DND-41 (cell line): ENCODE measurements around the gene CD2AP.

Experiments
- ATAC-seq: fragments of 200-7000 bp; cut with Tn5 transposase; 3 replicates; pipeline ENCODE4 v1.9.1; 2021; ENCODE audit warnings: low read depth; ENCODE audit not compliant: insufficient read depth
- DNase-seq: peaks from one replicate; pipeline ENCODE4 v3.0.0-alpha.2; 2020
- H2AFZ ChIP-seq: 2 replicates; pipeline ENCODE4 v1.6.0; 2012; ENCODE audit warnings: low read depth, low read length
- H3K27ac ChIP-seq: 2 replicates; pipeline ENCODE4 v1.5.1; 2012; ENCODE audit warnings: low read length, inconsistent platforms
- H3K27me3 ChIP-seq: fragments of 200-600 bp; sonication (generic); 2 replicates; pipeline ENCODE4 v1.6.0; 2012; ENCODE audit warnings: low read length, mild to moderate bottlenecking, inconsistent platforms; ENCODE audit not compliant: insufficient read depth, poor library complexity
- H3K36me3 ChIP-seq: 2 replicates; pipeline ENCODE4 v1.5.1; 2012; ENCODE audit warnings: low read length, inconsistent platforms; ENCODE audit not compliant: insufficient read depth
- H3K4me1 ChIP-seq: 2 replicates; pipeline ENCODE4 v1.5.1; 2012; ENCODE audit warnings: mild to moderate bottlenecking, low read length; ENCODE audit not compliant: insufficient read depth
- H3K4me2 ChIP-seq: 2 replicates; pipeline ENCODE4 v1.6.0; 2012; ENCODE audit warnings: mild to moderate bottlenecking, moderate library complexity, low read length, inconsistent platforms; ENCODE audit not compliant: insufficient read depth
- H3K4me3 ChIP-seq, 2 experiments: fragments of 200-600 bp in 1 of 2; shearing (Covaris generic) in 1 of 2; 2 replicates each; pipeline ENCODE4 v1.5.1; 2012 to 2016; ENCODE audit warnings: inconsistent platforms in 2 of 2, low read length in 2 of 2, mild to moderate bottlenecking in 2 of 2, low read depth in 1 of 2, moderate library complexity in 1 of 2
- H3K79me2 ChIP-seq: 2 replicates; pipeline ENCODE4 v1.6.0; 2012; ENCODE audit warnings: low read length, inconsistent platforms; ENCODE audit not compliant: insufficient read depth
- H3K9ac ChIP-seq: 2 replicates; pipeline ENCODE4 v1.6.0; 2012; ENCODE audit warnings: low read depth, mild to moderate bottlenecking, inconsistent platforms, low read length, moderate library complexity
- H3K9me3 ChIP-seq: 2 replicates; pipeline ENCODE4 v1.5.1; 2012; ENCODE audit warnings: low read length, moderate library complexity, mild to moderate bottlenecking, inconsistent platforms; ENCODE audit not compliant: insufficient read depth, severe bottlenecking
- H4K20me1 ChIP-seq: 2 replicates; pipeline ENCODE4 v1.6.0; 2012; ENCODE audit warnings: low read length; ENCODE audit not compliant: insufficient read depth
- CTCF ChIP-seq: IDR thresholded peaks from 2 replicates; pipeline ENCODE4 v1.5.1; 2012; ENCODE audit warnings: borderline replicate concordance, low read length, moderate library complexity, mild to moderate bottlenecking; ENCODE audit not compliant: poor library complexity, severe bottlenecking; ENCODE audit errors: extremely low read depth
- EZH2 ChIP-seq: IDR thresholded peaks from 3 replicates; pipeline ENCODE4 v1.6.1; 2012; ENCODE audit warnings: borderline replicate concordance, low read depth, mild to moderate bottlenecking, moderate library complexity, low read length, inconsistent platforms; ENCODE audit not compliant: severe bottlenecking

CD2AP gene

GRCh38 chr6:47446669-47447330 lies 30.8 kb upstream of the CD2AP start:
- Histone ChIP-seq H3K27me3 (no peaks in the 10 kb centered on the region), H2AFZ (no peak overlapping the region), H3K4me2 (no peak overlapping the region), H3K4me3 (no peak overlapping the region), H3K36me3 (no peaks in the 10 kb centered on the region), H3K9me3 (no peaks in the 10 kb centered on the region), H4K20me1 (no peaks in the 10 kb centered on the region), H3K4me1 (no peaks in the 10 kb centered on the region), H3K9ac (no peak overlapping the region), H3K27ac (no peak overlapping the region), H3K79me2 (no peaks in the 10 kb centered on the region)
- no peak for TF ChIP-seq CTCF
- no peak for TF ChIP-seq EZH2
- ATAC-seq (no peak), DNase-seq (no peak)

- Histone ChIP-seq H3K27ac (no peak overlapping the region), H3K36me3 (no peaks in the 10 kb centered on the region), H3K9ac (no peak overlapping the region), H2AFZ (no peak overlapping the region), H3K79me2 (no peaks in the 10 kb centered on the region), H4K20me1 (no peaks in the 10 kb centered on the region), H3K4me3 (no peak overlapping the region), H3K9me3 (no peaks in the 10 kb centered on the region), H3K4me1 (no peaks in the 10 kb centered on the region), H3K4me2 (no peak overlapping the region), H3K27me3 (no peaks in the 10 kb centered on the region)
- ATAC-seq (no peak), DNase-seq (no peak)
- no peak for TF ChIP-seq EZH2
- no peak for TF ChIP-seq CTCF
Measured at GRCh38 chr6:47447722-47448121, 29.9 kb upstream of the CD2AP start.

GRCh38 chr6:47451162-47451561 lies 26.4 kb upstream of the CD2AP start:
- no peaks in the 10 kb centered on the region for H3K36me3 ChIP-seq
- no peak for TF ChIP-seq CTCF
- no peak for TF ChIP-seq EZH2
- no peaks in the 10 kb centered on the region for H3K9me3 ChIP-seq
- no peaks in the 10 kb centered on the region for H3K79me2 ChIP-seq
- H3K27me3 ChIP-seq: no peaks in the 10 kb centered on the region
- no peak overlapping the region for H3K4me2 ChIP-seq
- H2AFZ ChIP-seq: no peak overlapping the region
- no peaks in the 10 kb centered on the region for H4K20me1 ChIP-seq
- no peaks in the 10 kb centered on the region for H3K4me1 ChIP-seq
- no peak overlapping the region for H3K27ac ChIP-seq
- H3K4me3 ChIP-seq: no peak overlapping the region
- no peak for DNase-seq
- no peak overlapping the region for H3K9ac ChIP-seq
- ATAC-seq: no peak
